Karpas-422 (cell line): Measurements from ENCODE around the gene RTL10. TPM values are rescaled to one million over a fixed set of nuclear protein-coding genes. Genes with fewer than 3 reads are reported as not detected.
A peak's percentile ranks its signal among the peaks of the same experiment; 100 is the strongest.

Source experiments
- DNase-seq: peaks from one replicate; pipeline ENCODE4 v3.0.0-alpha.2; 2015
- H2AFZ ChIP-seq: fragments of 200-600 bp; sonication (generic); 2 replicates; pipeline ENCODE4 v1.6.1; 2014; ENCODE audit warnings: antibody characterized with exemption, low read length, mixed read lengths
- H3K27ac ChIP-seq: fragments of 200-600 bp; sonication (generic); 2 replicates; pipeline ENCODE4 v1.5.1; 2014; ENCODE audit warnings: mild to moderate bottlenecking, low read length, moderate library complexity
- H3K27me3 ChIP-seq: fragments of 200-600 bp; sonication (generic); 2 replicates; pipeline ENCODE4 v1.6.1; 2014; ENCODE audit warnings: low read length, mixed read lengths
- H3K36me3 ChIP-seq: fragments of 200-600 bp; sonication (generic); 2 replicates; pipeline ENCODE4 v1.6.1; 2014; ENCODE audit warnings: low read length, mixed read lengths; ENCODE audit not compliant: insufficient read depth
- H3K4me1 ChIP-seq: fragments of 200-600 bp; sonication (generic); 2 replicates; pipeline ENCODE4 v1.6.1; 2014; ENCODE audit warnings: mild to moderate bottlenecking, low read length, mixed read lengths
- H3K4me2 ChIP-seq: fragments of 200-600 bp; sonication (generic); 2 replicates; pipeline ENCODE4 v1.6.1; 2014; ENCODE audit warnings: low read length, low read depth, mild to moderate bottlenecking; ENCODE audit not compliant: poor library complexity, severe bottlenecking
- H3K4me3 ChIP-seq: fragments of 200-600 bp; sonication (generic); 2 replicates; pipeline ENCODE4 v1.5.1; 2014; ENCODE audit warnings: mild to moderate bottlenecking, antibody characterized with exemption, low read length, mixed read lengths
- H3K79me2 ChIP-seq: fragments of 200-600 bp; sonication (generic); 2 replicates; pipeline ENCODE4 v1.6.1; 2014; ENCODE audit warnings: mild to moderate bottlenecking, low read length, mixed read lengths
- H3K9ac ChIP-seq: fragments of 200-600 bp; sonication (generic); 2 replicates; pipeline ENCODE4 v1.6.0; 2014; ENCODE audit warnings: low read length
- H3K9me2 ChIP-seq: fragments of 200-600 bp; sonication (generic), shearing (Covaris generic); replicated peaks from 2 replicates; pipeline ENCODE4 v1.6.0; 2014; ENCODE audit warnings: mild to moderate bottlenecking, low read length, moderate library complexity; ENCODE audit not compliant: insufficient read depth
- H3K9me3 ChIP-seq: fragments of 300-700, 200-600 bp; sonication (generic); 2 replicates; pipeline ENCODE4 v1.6.1; 2014; ENCODE audit warnings: low read length, mixed read lengths
- H4K20me1 ChIP-seq: fragments of 200-600 bp; sonication (generic); 2 replicates; pipeline ENCODE4 v1.6.1; 2014; ENCODE audit warnings: mild to moderate bottlenecking, antibody characterized with exemption, low read length, low read depth; ENCODE audit not compliant: insufficient read depth
- total RNA-seq: library from RNA; depleted of rRNA; stranded (reverse); fragments of >200 nt; shearing (Covaris generic); gene quantifications from 2 replicates; pipeline ENCODE4 v1.2.3, GENCODE V29; 2014; ENCODE audit warnings: low replicate concordance; rRNA removed

RTL10 gene
- total RNA-seq: 6.5 and 12.2 TPM in 2 replicates

- no peaks in the 10 kb centered on the region for H3K9me2 ChIP-seq
- H3K27ac ChIP-seq: peak within 1 kb of the TSS; percentile 49
- H3K4me3 ChIP-seq: peak within 1 kb of the TSS; percentile 89
- H2AFZ ChIP-seq: no peak within 1 kb of the TSS
- H3K27me3 ChIP-seq: no peaks in the 10 kb centered on the region
- peaks cover 14% of the 10 kb centered on the region; the same call in 1 of the 2 replicates for H4K20me1 ChIP-seq
- peak; percentile 99 for DNase-seq
- peak within 1 kb of the TSS; percentile 91 for H3K4me2 ChIP-seq
- H3K9ac ChIP-seq: peak within 1 kb of the TSS; percentile 98
- no peaks in the 10 kb centered on the region for H3K9me3 ChIP-seq
- H3K4me1 ChIP-seq: peaks cover 18% of the 10 kb centered on the region
- no peaks in the 10 kb centered on the region; the same call in 1 of the 2 replicates for H3K36me3 ChIP-seq
- peaks cover 49% of the 10 kb centered on the region for H3K79me2 ChIP-seq
These were observed at the start of gene RTL10, which contains the start of gene GNB1L for GRCh38 chr22:19854778-19855503. Gene RTL10, minus strand, starts transcription at chr22:19854874. Its CDS starts 2,613 bp downstream, at chr22:19852261. Gene GNB1L, minus strand, starts transcription at chr22:19854874. Its CDS starts 33,519 bp downstream, at chr22:19821355.

- Histone ChIP-seq H3K9me2 (no peaks in the 10 kb centered on the region), H2AFZ (no peak overlapping the region), H4K20me1 (no peaks in the 10 kb centered on the region), H3K4me1 (peaks cover 11% of the 10 kb centered on the region), H3K4me2 (no peak overlapping the region), H3K79me2 (no peaks in the 10 kb centered on the region), H3K36me3 (no peaks in the 10 kb centered on the region), H3K9me3 (no peaks in the 10 kb centered on the region), H3K9ac (no peak overlapping the region), H3K27ac (no peak overlapping the region), H3K4me3 (no peak overlapping the region), H3K27me3 (no peaks in the 10 kb centered on the region)
- no peak for DNase-seq
These were observed 49.6 kb upstream of the RTL10 start for GRCh38 chr22:19904174-19904856.

- Histone ChIP-seq H2AFZ (no peak overlapping the region), H3K27ac (no peak overlapping the region), H3K9ac (no peak overlapping the region), H3K27me3 (no peaks in the 10 kb centered on the region), H3K4me1 (peaks cover 11% of the 10 kb centered on the region), H3K36me3 (no peaks in the 10 kb centered on the region), H3K4me3 (no peak overlapping the region), H3K79me2 (no peaks in the 10 kb centered on the region), H3K9me2 (no peaks in the 10 kb centered on the region), H3K4me2 (no peak overlapping the region), H3K9me3 (no peaks in the 10 kb centered on the region), H4K20me1 (no peaks in the 10 kb centered on the region)
- no peak for DNase-seq
These were observed 48.8 kb upstream of the RTL10 start for GRCh38 chr22:19903513-19903912.

- H3K9ac ChIP-seq: no peak overlapping the region
- H4K20me1 ChIP-seq: no peaks in the 10 kb centered on the region
- H3K79me2 ChIP-seq: no peaks in the 10 kb centered on the region
These were observed 48.4 kb upstream of the RTL10 start for GRCh38 chr22:19903031-19903430.

GRCh38 chr22:19902245-19902715 lies 47.6 kb upstream of the RTL10 start:
- H3K4me3 ChIP-seq: no peak overlapping the region
- H3K4me2 ChIP-seq: no peak overlapping the region
- H3K4me1 ChIP-seq: peaks cover 11% of the 10 kb centered on the region
- H4K20me1 ChIP-seq: no peaks in the 10 kb centered on the region
- H3K9me3 ChIP-seq: no peaks in the 10 kb centered on the region
- H2AFZ ChIP-seq: no peak overlapping the region
- H3K9me2 ChIP-seq: no peaks in the 10 kb centered on the region
- no peaks in the 10 kb centered on the region for H3K36me3 ChIP-seq
- H3K27me3 ChIP-seq: no peaks in the 10 kb centered on the region
- no peaks in the 10 kb centered on the region for H3K79me2 ChIP-seq
- H3K9ac ChIP-seq: no peak overlapping the region
- no peak for DNase-seq
- H3K27ac ChIP-seq: no peak overlapping the region

More at GRCh38 chr22:19903031-19903430, 48.4 kb upstream of the RTL10 start:
- peaks cover 11% of the 10 kb centered on the region for H3K4me1 ChIP-seq
- H3K9me2 ChIP-seq: no peaks in the 10 kb centered on the region
- H3K27me3 ChIP-seq: no peaks in the 10 kb centered on the region
- no peak overlapping the region for H3K27ac ChIP-seq
- H3K4me2 ChIP-seq: no peak overlapping the region
- H2AFZ ChIP-seq: no peak overlapping the region
- no peak overlapping the region for H3K4me3 ChIP-seq
- DNase-seq: no peak
- no peaks in the 10 kb centered on the region for H3K9me3 ChIP-seq
- no peaks in the 10 kb centered on the region for H3K36me3 ChIP-seq

- H2AFZ ChIP-seq: no peak overlapping the region
- H4K20me1 ChIP-seq: no peaks in the 10 kb centered on the region
- no peak overlapping the region for H3K9ac ChIP-seq
- peaks cover 15% of the 10 kb centered on the region for H3K4me1 ChIP-seq
- H3K36me3 ChIP-seq: no peaks in the 10 kb centered on the region
- no peak overlapping the region for H3K4me2 ChIP-seq
- H3K27ac ChIP-seq: no peak overlapping the region
- H3K9me2 ChIP-seq: no peaks in the 10 kb centered on the region
- DNase-seq: no peak
- H3K4me3 ChIP-seq: no peak overlapping the region
- H3K27me3 ChIP-seq: no peaks in the 10 kb centered on the region
- no peaks in the 10 kb centered on the region for H3K79me2 ChIP-seq
- H3K9me3 ChIP-seq: no peaks in the 10 kb centered on the region
These were observed 47.0 kb upstream of the RTL10 start for GRCh38 chr22:19901577-19902244.

- Histone ChIP-seq H3K4me2 (no peak overlapping the region), H3K36me3 (no peaks in the 10 kb centered on the region), H3K79me2 (no peaks in the 10 kb centered on the region), H3K9ac (no peak overlapping the region), H4K20me1 (no peaks in the 10 kb centered on the region), H3K4me1 (peaks cover 18% of the 10 kb centered on the region), H3K9me2 (no peaks in the 10 kb centered on the region), H3K4me3 (no peak overlapping the region), H3K27ac (no peak overlapping the region), H2AFZ (no peak overlapping the region), H3K9me3 (no peaks in the 10 kb centered on the region), H3K27me3 (no peaks in the 10 kb centered on the region)
- no peak for DNase-seq
These were observed 46.2 kb upstream of the RTL10 start for GRCh38 chr22:19900707-19901436.
